K562 (cell line): ENCODE results near the gene SLC7A4. TPM values are rescaled to one million over a fixed set of nuclear protein-coding genes. Genes with fewer than 3 reads are reported as not detected.

Experiments
- CBX5 ChIP-seq: IDR thresholded peaks from 2 replicates; pipeline ENCODE4 v1.6.1; 2014; ENCODE audit warnings: low read depth, borderline replicate concordance
- GABPA ChIP-seq: fragments of 200-800 bp; sonication (Bioruptor generic); conservative IDR thresholded peaks from 2 replicates; pipeline ENCODE4 v1.6.1; 2016; ENCODE audit warnings: low read depth, missing genetic modification characterization, missing compliant biosample characterization
- HMGN3 ChIP-seq: IDR thresholded peaks from 2 replicates; pipeline ENCODE4 v1.6.1; 2011; ENCODE audit warnings: borderline replicate concordance, low read depth, mild to moderate bottlenecking, mixed read lengths, low read length; ENCODE audit not compliant: insufficient read length; ENCODE audit errors: extremely low read depth
- KLF1 ChIP-seq: fragments of 450-650 bp; IDR thresholded peaks from 2 replicates; pipeline ENCODE4 v1.6.1; 2016; ENCODE audit warnings: missing genetic modification characterization, missing compliant biosample characterization
- L3MBTL2 ChIP-seq: fragments of 450-650 bp; IDR thresholded peaks from 2 replicates; pipeline ENCODE4 v1.6.1; 2016; ENCODE audit warnings: mild to moderate bottlenecking, moderate library complexity
- PML ChIP-seq: IDR thresholded peaks from 2 replicates; pipeline ENCODE4 v1.6.1; 2012; ENCODE audit warnings: low read length, inconsistent platforms
- RBM39 ChIP-seq: fragments of 200-400 bp; formaldehyde crosslinking; optimal IDR thresholded peaks from 2 replicates; pipeline ENCODE3; 2018; ENCODE audit warnings: low read depth, low read length
- RCOR1 ChIP-seq, 2 experiments: IDR thresholded peaks; 2 replicates each; pipeline ENCODE4 v1.6.1; 2012; ENCODE audit warnings: low read depth in 2 of 2, low read length in 2 of 2, borderline replicate concordance in 1 of 2, improper control_type of control experiment in 1 of 2
- SIRT6 ChIP-seq: IDR thresholded peaks from one replicate; pipeline ENCODE4 v1.6.1; 2012; ENCODE audit warnings: low read depth, mild to moderate bottlenecking, control low read depth, inconsistent platforms, low read length, moderate library complexity
- SMAD4 ChIP-seq: fragments of 250-450 bp; sonication (Bioruptor Pico); conservative IDR thresholded peaks from 2 replicates; pipeline ENCODE4 v1.8.0; 2021; ENCODE audit warnings: inconsistent platforms, mild to moderate bottlenecking, moderate library complexity
- ZNF121 ChIP-seq: sonication (generic); formaldehyde crosslinking; conservative IDR thresholded peaks from 2 replicates; pipeline ENCODE4 v1.8.0; 2022; ENCODE audit warnings: missing genetic modification reagents
- ZNF184 ChIP-seq: sonication (generic); formaldehyde crosslinking; IDR thresholded peaks from 2 replicates; pipeline ENCODE4 v1.5.0; 2020; ENCODE audit warnings: missing genetic modification reagents
- ZNF282 ChIP-seq: sonication (generic); formaldehyde crosslinking; IDR thresholded peaks from 2 replicates; pipeline ENCODE4 v1.8.1; 2023; ENCODE audit warnings: missing genetic modification reagents
- ZNF436 ChIP-seq: fragments of 250-450, 450-650 bp; sonication (Bioruptor Pico); formaldehyde crosslinking; IDR thresholded peaks from 2 replicates; pipeline ENCODE4 v1.7.0; 2020; ENCODE audit warnings: mild to moderate bottlenecking
- ZNF695 ChIP-seq: fragments of 450-650 bp; formaldehyde crosslinking; IDR thresholded peaks from 2 replicates; pipeline ENCODE4 v1.4.0; 2020; ENCODE audit warnings: mild to moderate bottlenecking, moderate library complexity
- ZSCAN29 ChIP-seq: fragments of 450-650 bp; IDR thresholded peaks from 2 replicates; pipeline ENCODE4 v1.6.1; 2017
- polyA plus RNA-seq, 8 experiments: library from polyadenylated mRNA; depleted of rRNA in 4 of 8; stranded (reverse) in 5 of 8; unstranded in 3 of 8; fragments of >200 nt; fragmentation: Nextera tagmentation in 2 of 8; fragmentation: Illumina TruSeq in 1 of 8; extraction: Ambion mirVana in 2 of 8; extraction: Trizol in 1 of 8; gene quantifications; 2 replicates each; pipeline versions ENCODE4 v1.2.1 to v1.2.3, GENCODE V29; 2011 to 2014; ENCODE audit warnings: inconsistent platforms in 1 of 8, missing spikeins in 1 of 8
- total RNA-seq, 7 experiments: library from RNA; depleted of rRNA in 6 of 7; stranded (reverse); fragments of >200 nt in 6 of 7; fragmentation: Illumina TruSeq in 2 of 7; extraction: Trizol in 2 of 7; gene quantifications; 2 replicates each; pipeline versions ENCODE4 v1.2.1 to v1.2.3, GENCODE V29; 2011 to 2021; ENCODE audit warnings: low replicate concordance in 1 of 7
- TF ChIP-seq, protein P1 (sequence below): fragments of 450-650 bp; IDR thresholded peaks from 2 replicates; pipeline ENCODE4 v1.6.1; 2014; ENCODE audit warnings: low read depth, mild to moderate bottlenecking, moderate library complexity, borderline replicate concordance
- TF ChIP-seq, protein P2 (sequence below): fragments of 250-450 bp; sonication (Bioruptor Pico); IDR thresholded peaks from 2 replicates; pipeline ENCODE4 v1.8.0; 2022; ENCODE audit warnings: inconsistent platforms
- TF ChIP-seq, protein P3 (sequence below): IDR thresholded peaks from 3 replicates; pipeline ENCODE4 v1.6.1; 2011; ENCODE audit warnings: borderline replicate concordance, mild to moderate bottlenecking; ENCODE audit not compliant: insufficient read length, insufficient read depth
- TF ChIP-seq, protein P4 (sequence below): fragments of 250-450 bp; sonication (Bioruptor Pico); IDR thresholded peaks from 2 replicates; pipeline ENCODE4 v1.4.0; 2020; ENCODE audit warnings: mild to moderate bottlenecking
- TF ChIP-seq, protein P5 (sequence below): sonication (generic); formaldehyde crosslinking; IDR thresholded peaks from 2 replicates; pipeline ENCODE4 v1.8.1; 2022; ENCODE audit warnings: missing genetic modification reagents

Gene SLC7A4
- total and polyA plus RNA-seq, 9 of the 15 experiments (the other 6 are each of a cell fraction or from before 2014, with no cell fraction given), result not detected

DNA sequence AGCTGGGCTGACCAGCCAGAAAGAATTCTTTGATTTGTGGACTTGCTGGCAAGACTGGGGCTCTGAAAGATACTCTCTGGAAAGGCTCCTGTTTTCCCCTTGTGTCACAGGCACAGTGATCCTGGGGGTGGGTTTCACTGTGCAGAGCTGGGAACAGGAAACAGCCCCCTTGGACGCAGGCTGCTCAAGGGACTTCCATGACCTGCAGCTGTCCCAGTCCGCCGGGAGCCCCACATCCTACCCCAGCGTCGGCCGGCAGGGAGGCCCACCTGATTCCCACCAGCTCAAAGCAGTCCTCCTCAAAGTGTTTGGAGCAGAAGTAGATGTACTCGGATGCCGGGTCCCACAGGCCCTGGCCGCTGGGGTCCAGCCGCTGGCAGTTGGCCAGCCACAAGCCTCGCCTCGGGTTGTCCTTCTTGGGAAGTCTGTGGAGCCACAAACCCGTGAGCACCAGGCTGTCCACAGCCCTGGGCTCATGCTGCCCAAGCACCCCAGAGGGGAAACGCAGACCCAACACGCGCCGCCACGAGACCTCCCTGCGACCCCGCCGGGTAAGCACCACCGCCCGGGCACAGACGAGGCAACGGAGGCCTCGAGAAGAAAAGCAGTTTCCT, 31.3 kb downstream of the SLC7A4 start (continued):
- TF ChIP-seq, protein P1, sequence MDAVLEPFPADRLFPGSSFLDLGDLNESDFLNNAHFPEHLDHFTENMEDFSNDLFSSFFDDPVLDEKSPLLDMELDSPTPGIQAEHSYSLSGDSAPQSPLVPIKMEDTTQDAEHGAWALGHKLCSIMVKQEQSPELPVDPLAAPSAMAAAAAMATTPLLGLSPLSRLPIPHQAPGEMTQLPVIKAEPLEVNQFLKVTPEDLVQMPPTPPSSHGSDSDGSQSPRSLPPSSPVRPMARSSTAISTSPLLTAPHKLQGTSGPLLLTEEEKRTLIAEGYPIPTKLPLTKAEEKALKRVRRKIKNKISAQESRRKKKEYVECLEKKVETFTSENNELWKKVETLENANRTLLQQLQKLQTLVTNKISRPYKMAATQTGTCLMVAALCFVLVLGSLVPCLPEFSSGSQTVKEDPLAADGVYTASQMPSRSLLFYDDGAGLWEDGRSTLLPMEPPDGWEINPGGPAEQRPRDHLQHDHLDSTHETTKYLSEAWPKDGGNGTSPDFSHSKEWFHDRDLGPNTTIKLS, result no peak
- no peak for TF ChIP-seq ZNF282 (CRISPR knock-in tag)
- TF ChIP-seq, protein P2, sequence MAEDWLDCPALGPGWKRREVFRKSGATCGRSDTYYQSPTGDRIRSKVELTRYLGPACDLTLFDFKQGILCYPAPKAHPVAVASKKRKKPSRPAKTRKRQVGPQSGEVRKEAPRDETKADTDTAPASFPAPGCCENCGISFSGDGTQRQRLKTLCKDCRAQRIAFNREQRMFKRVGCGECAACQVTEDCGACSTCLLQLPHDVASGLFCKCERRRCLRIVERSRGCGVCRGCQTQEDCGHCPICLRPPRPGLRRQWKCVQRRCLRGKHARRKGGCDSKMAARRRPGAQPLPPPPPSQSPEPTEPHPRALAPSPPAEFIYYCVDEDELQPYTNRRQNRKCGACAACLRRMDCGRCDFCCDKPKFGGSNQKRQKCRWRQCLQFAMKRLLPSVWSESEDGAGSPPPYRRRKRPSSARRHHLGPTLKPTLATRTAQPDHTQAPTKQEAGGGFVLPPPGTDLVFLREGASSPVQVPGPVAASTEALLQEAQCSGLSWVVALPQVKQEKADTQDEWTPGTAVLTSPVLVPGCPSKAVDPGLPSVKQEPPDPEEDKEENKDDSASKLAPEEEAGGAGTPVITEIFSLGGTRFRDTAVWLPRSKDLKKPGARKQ (CRISPR knock-in tag), result no peak
- no peak for TF ChIP-seq L3MBTL2
- TF ChIP-seq RBM39, result no peak
- TF ChIP-seq, protein P3, sequence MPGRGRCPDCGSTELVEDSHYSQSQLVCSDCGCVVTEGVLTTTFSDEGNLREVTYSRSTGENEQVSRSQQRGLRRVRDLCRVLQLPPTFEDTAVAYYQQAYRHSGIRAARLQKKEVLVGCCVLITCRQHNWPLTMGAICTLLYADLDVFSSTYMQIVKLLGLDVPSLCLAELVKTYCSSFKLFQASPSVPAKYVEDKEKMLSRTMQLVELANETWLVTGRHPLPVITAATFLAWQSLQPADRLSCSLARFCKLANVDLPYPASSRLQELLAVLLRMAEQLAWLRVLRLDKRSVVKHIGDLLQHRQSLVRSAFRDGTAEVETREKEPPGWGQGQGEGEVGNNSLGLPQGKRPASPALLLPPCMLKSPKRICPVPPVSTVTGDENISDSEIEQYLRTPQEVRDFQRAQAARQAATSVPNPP, result no peak
- TF ChIP-seq ZSCAN29, result no peak
- TF ChIP-seq ZNF695 (CRISPR knock-in tag), result no peak
- TF ChIP-seq KLF1 (tag), result peak; percentile 41; the same call in 1 of the 2 replicates
- no peak for TF ChIP-seq PML
- no peak for TF ChIP-seq RCOR1 (IDR thresholded peaks at IDR 0.05; ENCODE audit: borderline replicate concordance in 1 of 2, low read depth in 2 of 2, low read length in 2 of 2)
- no peak for TF ChIP-seq SMAD4
- TF ChIP-seq GABPA, result no peak
- no peak for TF ChIP-seq HMGN3
- TF ChIP-seq CBX5, result no peak
- TF ChIP-seq ZNF184 (CRISPR knock-in tag), result no peak
- TF ChIP-seq, protein P4, sequence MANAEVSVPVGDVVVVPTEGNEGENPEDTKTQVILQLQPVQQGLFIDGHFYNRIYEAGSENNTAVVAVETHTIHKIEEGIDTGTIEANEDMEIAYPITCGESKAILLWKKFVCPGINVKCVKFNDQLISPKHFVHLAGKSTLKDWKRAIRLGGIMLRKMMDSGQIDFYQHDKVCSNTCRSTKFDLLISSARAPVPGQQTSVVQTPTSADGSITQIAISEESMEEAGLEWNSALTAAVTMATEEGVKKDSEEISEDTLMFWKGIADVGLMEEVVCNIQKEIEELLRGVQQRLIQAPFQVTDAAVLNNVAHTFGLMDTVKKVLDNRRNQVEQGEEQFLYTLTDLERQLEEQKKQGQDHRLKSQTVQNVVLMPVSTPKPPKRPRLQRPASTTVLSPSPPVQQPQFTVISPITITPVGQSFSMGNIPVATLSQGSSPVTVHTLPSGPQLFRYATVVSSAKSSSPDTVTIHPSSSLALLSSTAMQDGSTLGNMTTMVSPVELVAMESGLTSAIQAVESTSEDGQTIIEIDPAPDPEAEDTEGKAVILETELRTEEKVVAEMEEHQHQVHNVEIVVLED (CRISPR knock-in tag), result 0 out of 2 replicates have a peak, but pooled peaks have one; percentile 28
- TF ChIP-seq, protein P5, sequence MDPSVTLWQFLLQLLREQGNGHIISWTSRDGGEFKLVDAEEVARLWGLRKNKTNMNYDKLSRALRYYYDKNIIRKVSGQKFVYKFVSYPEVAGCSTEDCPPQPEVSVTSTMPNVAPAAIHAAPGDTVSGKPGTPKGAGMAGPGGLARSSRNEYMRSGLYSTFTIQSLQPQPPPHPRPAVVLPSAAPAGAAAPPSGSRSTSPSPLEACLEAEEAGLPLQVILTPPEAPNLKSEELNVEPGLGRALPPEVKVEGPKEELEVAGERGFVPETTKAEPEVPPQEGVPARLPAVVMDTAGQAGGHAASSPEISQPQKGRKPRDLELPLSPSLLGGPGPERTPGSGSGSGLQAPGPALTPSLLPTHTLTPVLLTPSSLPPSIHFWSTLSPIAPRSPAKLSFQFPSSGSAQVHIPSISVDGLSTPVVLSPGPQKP, result no peak
- peak; percentile 56; the same call in 1 of the 2 replicates for TF ChIP-seq ZNF436 (CRISPR knock-in tag)
- no peak for TF ChIP-seq ZNF121
- no peak for TF ChIP-seq SIRT6
